Measurements from ENCODE around the gene ZBTB16.

- TF ChIP-seq CTCF (IDR thresholded peaks at IDR 0.05 in 8 of 11, conservative IDR thresholded peaks at IDR 0.05 in 3 of 11) (no peak), POLR2A (IDR thresholded peaks at IDR 0.05) (no peak), POLR2AphosphoS5 (IDR thresholded peaks at IDR 0.05) (peak in 1 of 3 donors; percentile 22)
Observed at GRCh38 chr11:114089748-114090147, 30.2 kb downstream of the ZBTB16 start.

All from spleen (tissue), 7 donors.